ENCODE measurements around the gene ZCCHC17.

Gene ZCCHC17

DNA sequence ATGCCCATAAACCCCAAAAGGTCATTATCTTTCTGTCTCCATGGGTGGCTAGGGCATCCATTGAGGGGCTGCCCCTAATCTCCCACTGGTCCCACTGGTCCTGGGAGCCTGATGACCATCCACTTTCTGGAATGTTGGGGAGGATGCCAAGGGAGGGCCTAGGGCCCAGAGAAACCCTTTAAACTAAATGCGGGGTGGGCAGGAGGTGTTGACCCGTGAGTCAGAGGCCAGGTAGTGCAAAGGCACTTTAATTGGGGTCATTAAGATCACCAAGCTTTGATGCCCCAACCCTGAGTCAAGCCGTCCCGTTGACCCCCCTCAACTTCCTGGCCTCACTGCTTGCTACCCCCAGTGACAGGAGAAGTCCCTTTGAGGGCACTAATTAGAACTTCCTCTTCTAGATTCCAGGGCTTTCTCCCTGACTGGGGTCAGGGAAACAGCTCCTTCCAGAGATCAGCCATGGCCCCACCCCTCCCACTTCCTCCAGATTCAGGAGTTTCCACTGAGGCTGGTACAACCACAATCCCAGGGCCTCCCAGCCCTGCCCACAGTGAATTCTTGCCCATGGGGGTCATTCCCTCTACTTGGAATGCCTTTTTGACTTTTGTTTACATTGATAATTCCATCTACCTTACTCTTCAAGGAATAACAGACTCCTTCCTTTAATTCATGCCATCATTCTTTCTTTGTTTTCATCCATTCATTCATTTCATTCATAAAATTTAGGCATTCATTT, 100.7 kb downstream of the ZCCHC17 start:
- no peaks in the 10 kb centered on the region for H3K27me3 ChIP-seq (ENCODE audit: low read depth, low read length)
- no peak overlapping the region for H3K27ac ChIP-seq (ENCODE audit: low read length)
- no peaks in the 10 kb centered on the region for H3K9me3 ChIP-seq (ENCODE audit: control insufficient read depth in 1 of 2, low read length in 2 of 2)
- no peaks in the 10 kb centered on the region for H3K36me3 ChIP-seq (ENCODE audit: control insufficient read depth in 1 of 2, insufficient read depth in 2 of 2, low read length in 2 of 2)
- peaks cover 0 to 3% of the 10 kb centered on the region in 2 donors for H3K4me1 ChIP-seq (ENCODE audit: control insufficient read depth in 1 of 2, insufficient read depth in 2 of 2, low read length in 2 of 2)
- no peak overlapping the region for H3K4me3 ChIP-seq (ENCODE audit: low read depth in 1 of 2, low read length in 2 of 2)

DNA sequence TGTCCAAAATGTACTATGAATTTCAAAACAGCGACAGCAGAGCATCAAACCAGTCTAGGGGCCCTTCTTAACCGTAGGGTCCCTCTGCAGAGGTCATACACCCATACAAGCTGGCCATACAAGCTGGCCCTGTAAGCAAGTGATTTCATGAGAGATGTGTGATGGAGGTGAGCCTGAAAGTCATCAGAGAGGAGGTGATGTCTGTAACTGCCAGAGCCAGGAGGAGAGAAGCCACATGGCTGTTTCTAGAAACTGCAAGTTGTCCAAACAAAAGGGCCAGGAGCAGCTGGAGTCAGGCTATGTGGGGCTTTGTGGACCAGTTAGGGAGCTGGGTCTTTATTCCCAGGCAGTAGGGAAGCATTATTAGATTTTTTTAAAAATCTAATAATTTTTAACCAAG, 101.4 kb downstream of the ZCCHC17 start:
- H3K27me3 ChIP-seq (ENCODE audit: low read depth, low read length) = no peaks in the 10 kb centered on the region
- no peak overlapping the region for H3K4me3 ChIP-seq (ENCODE audit: low read depth in 1 of 2, low read length in 2 of 2)
- H3K27ac ChIP-seq (ENCODE audit: low read length) = no peak overlapping the region
- H3K9me3 ChIP-seq (ENCODE audit: control insufficient read depth in 1 of 2, low read length in 2 of 2) = no peaks in the 10 kb centered on the region
- H3K36me3 ChIP-seq (ENCODE audit: control insufficient read depth in 1 of 2, insufficient read depth in 2 of 2, low read length in 2 of 2) = no peaks in the 10 kb centered on the region
- peaks cover 0 to 3% of the 10 kb centered on the region in 2 donors for H3K4me1 ChIP-seq (ENCODE audit: control insufficient read depth in 1 of 2, insufficient read depth in 2 of 2, low read length in 2 of 2)

DNA sequence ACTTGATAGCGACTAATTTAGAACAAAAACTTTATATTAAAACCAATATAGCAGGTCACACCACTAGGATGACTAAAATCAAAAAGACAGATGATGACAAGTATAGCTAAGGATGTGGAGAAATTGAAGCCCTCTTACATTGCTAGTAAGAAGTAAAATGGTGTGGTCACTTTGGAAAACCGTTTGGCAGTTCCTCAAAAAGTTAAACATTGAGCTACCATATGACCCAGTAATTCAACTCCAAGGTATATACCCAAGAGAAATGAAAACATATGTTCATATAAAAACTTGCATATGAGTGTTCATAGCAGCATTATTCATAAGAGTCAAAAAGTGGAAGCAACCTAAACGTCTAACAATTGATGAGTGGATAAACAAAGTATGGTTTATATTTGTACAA, 103.1 kb downstream of the ZCCHC17 start:
- Histone ChIP-seq H3K4me3 (ENCODE audit: low read depth in 1 of 2, low read length in 2 of 2) (no peak overlapping the region), H3K27ac (ENCODE audit: low read length) (no peak overlapping the region), H3K9me3 (ENCODE audit: control insufficient read depth in 1 of 2, low read length in 2 of 2) (no peaks in the 10 kb centered on the region), H3K27me3 (ENCODE audit: low read depth, low read length) (peaks cover 3% of the 10 kb centered on the region), H3K36me3 (ENCODE audit: control insufficient read depth in 1 of 2, insufficient read depth in 2 of 2, low read length in 2 of 2) (no peaks in the 10 kb centered on the region), H3K4me1 (ENCODE audit: control insufficient read depth in 1 of 2, insufficient read depth in 2 of 2, low read length in 2 of 2) (no peaks in the 10 kb centered on the region)

DNA sequence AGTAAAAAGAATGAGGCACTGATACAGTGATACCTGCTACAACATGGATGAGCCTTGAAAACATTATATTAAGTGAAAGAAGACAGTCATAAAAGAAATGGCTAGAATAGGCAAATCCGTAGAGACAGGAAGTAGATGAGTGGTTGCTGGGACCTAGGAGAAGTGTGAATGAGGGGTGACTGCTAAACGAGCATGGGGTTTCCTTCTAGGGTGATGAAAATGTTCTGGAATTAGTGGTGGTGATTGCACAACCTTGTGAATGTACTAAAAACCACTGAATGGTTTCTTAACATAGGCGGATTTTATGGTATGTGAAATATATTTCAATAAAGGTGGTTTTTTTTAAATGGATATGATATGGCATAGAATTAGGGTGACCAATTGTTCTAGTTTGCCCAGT, 103.6 kb downstream of the ZCCHC17 start:
- no peak overlapping the region for H3K4me3 ChIP-seq (ENCODE audit: low read depth in 1 of 2, low read length in 2 of 2)
- peaks cover 3% of the 10 kb centered on the region for H3K27me3 ChIP-seq (ENCODE audit: low read depth, low read length)
- no peak overlapping the region for H3K27ac ChIP-seq (ENCODE audit: low read length)
- H3K36me3 ChIP-seq (ENCODE audit: control insufficient read depth in 1 of 2, insufficient read depth in 2 of 2, low read length in 2 of 2) = no peaks in the 10 kb centered on the region
- H3K9me3 ChIP-seq (ENCODE audit: control insufficient read depth in 1 of 2, low read length in 2 of 2) = no peaks in the 10 kb centered on the region
- no peaks in the 10 kb centered on the region for H3K4me1 ChIP-seq (ENCODE audit: control insufficient read depth in 1 of 2, insufficient read depth in 2 of 2, low read length in 2 of 2)

DNA sequence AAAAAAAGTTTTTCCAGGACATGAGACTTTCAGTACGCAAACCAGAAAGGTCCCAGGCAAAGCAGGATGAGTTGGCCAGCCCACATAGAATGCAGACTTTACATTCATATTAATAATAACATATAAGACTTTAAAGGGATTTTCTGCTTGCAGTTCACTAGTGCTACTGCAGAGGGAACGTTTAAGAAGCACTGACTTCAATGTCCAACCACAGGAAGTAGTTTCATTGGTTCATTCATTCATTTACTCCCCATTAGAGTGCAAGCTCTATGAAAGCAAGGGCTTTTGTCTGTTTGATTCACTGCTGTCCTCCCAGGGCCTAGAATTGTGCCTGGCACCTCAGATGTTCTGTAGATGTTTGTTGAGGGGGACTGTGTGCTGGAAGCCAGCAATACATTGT, 104.4 kb downstream of the ZCCHC17 start:
- Histone ChIP-seq H3K27ac (ENCODE audit: low read length) (no peak overlapping the region), H3K9me3 (ENCODE audit: control insufficient read depth in 1 of 2, low read length in 2 of 2) (no peaks in the 10 kb centered on the region), H3K4me3 (ENCODE audit: low read depth in 1 of 2, low read length in 2 of 2) (no peak overlapping the region), H3K36me3 (ENCODE audit: control insufficient read depth in 1 of 2, insufficient read depth in 2 of 2, low read length in 2 of 2) (no peaks in the 10 kb centered on the region), H3K4me1 (ENCODE audit: control insufficient read depth in 1 of 2, insufficient read depth in 2 of 2, low read length in 2 of 2) (no peaks in the 10 kb centered on the region), H3K27me3 (ENCODE audit: low read depth, low read length) (peaks cover 3% of the 10 kb centered on the region)

DNA sequence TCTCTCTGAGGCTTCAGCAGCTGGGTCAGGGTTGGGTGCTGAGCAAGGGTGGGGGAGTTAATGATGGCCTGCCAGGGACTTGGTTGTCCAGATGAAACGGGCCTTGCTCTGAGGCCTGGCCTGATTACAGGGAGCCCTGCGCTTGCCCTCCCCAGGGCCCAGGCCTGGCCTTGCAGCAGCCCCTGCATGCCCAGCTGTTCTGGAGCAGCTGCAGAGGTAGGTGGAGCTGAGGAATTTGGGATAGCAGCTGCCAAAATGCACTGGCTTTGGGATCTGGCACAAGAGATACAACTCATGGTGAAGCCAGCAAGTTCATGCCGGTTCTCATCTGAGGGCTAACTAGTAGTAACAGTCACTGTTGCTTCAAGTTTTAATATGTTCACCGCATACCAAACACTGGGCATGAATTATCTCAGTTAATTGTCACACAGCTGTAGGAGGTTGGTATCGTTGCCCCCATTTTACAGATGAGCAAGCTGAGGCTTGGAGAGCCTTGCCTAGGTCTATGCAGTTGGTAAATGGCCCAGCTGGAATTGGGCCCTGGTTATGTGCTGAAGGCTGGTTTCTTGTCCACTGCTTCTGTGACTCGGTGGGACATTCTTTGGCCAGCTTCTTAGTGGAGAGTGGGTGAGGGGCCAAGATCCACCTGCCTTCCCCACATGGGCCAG, 108.9 kb downstream of the ZCCHC17 start:
- H3K36me3 ChIP-seq (ENCODE audit: control insufficient read depth in 1 of 2, insufficient read depth in 2 of 2, low read length in 2 of 2) = no peaks in the 10 kb centered on the region
- H3K9me3 ChIP-seq (ENCODE audit: control insufficient read depth in 1 of 2, low read length in 2 of 2) = no peaks in the 10 kb centered on the region
- no peak overlapping the region for H3K4me3 ChIP-seq (ENCODE audit: low read depth in 1 of 2, low read length in 2 of 2)
- no peak overlapping the region for H3K27ac ChIP-seq (ENCODE audit: low read length)
- peaks cover 9% of the 10 kb centered on the region for H3K27me3 ChIP-seq (ENCODE audit: low read depth, low read length)
- H3K4me1 ChIP-seq (ENCODE audit: control insufficient read depth in 1 of 2, insufficient read depth in 2 of 2, low read length in 2 of 2) = no peaks in the 10 kb centered on the region

DNA sequence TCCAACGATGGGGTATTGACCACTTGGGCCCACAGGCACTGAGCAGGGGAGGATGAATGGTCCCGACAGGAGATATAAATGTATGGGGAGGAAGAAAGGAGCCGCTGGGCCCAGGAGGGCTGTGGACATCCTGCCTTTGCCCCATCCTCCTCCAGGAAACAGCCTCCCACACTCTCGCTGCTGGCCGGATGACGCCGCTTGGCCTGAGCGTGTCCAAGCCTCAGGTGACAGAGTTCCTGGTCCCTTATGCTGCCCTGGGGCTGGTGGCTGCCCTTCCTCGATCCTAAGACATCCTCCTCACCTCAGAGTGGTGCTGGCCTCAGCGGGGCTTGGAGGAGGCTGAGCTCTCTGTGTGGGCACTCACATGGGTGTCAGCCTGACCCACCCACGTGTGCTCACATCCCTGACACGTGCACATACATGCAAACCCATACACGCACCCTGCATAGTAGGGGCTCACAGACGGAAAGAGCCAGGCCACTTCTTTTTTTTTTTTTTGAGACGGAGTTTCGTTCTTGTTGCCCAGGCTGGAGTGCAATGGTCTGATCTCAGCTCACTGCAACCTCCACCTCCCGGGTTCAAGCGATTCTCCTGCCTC, 110.3 kb downstream of the ZCCHC17 start:
- Histone ChIP-seq H3K4me1 (ENCODE audit: control insufficient read depth in 1 of 2, insufficient read depth in 2 of 2, low read length in 2 of 2) (peaks cover 0 to under 1% of the 10 kb centered on the region in 2 donors), H3K9me3 (ENCODE audit: control insufficient read depth in 1 of 2, low read length in 2 of 2) (no peaks in the 10 kb centered on the region), H3K27ac (ENCODE audit: low read length) (no peak overlapping the region), H3K36me3 (ENCODE audit: control insufficient read depth in 1 of 2, insufficient read depth in 2 of 2, low read length in 2 of 2) (no peaks in the 10 kb centered on the region), H3K4me3 (ENCODE audit: low read depth in 1 of 2, low read length in 2 of 2) (no peak overlapping the region), H3K27me3 (ENCODE audit: low read depth, low read length) (peaks cover 10% of the 10 kb centered on the region)

DNA sequence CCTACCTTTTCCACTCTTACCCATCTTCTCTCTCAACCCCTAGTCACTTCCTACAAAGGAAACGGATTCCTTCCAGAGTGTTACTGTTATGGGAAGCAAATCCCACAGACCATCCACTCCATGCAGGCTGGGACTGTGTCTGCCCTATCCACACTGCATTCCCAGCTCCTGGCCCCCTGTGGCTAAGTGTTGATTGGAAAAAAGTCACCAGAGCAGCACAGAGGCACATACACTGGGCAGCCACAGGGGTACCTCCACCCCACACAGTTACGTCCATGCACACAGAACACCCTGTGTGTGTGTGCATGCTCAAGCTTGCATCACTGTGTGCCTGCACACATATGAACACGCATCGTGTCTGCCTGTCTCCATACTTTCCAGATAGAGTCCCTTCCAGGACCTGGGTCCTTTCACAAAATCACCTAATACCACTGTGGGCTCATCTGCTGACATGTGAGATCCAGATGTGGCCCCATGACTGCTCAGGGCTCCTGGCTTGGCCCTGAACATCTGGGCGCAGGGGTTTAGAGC, 112.0 kb downstream of the ZCCHC17 start:
- no peaks in the 10 kb centered on the region for H3K9me3 ChIP-seq (ENCODE audit: control insufficient read depth in 1 of 2, low read length in 2 of 2)
- H3K4me1 ChIP-seq (ENCODE audit: control insufficient read depth in 1 of 2, insufficient read depth in 2 of 2, low read length in 2 of 2) = peaks cover 0 to 10% of the 10 kb centered on the region in 2 donors
- no peaks in the 10 kb centered on the region for H3K36me3 ChIP-seq (ENCODE audit: control insufficient read depth in 1 of 2, insufficient read depth in 2 of 2, low read length in 2 of 2)
- peaks cover 11% of the 10 kb centered on the region for H3K27me3 ChIP-seq (ENCODE audit: low read depth, low read length)
- H3K4me3 ChIP-seq (ENCODE audit: low read depth in 1 of 2, low read length in 2 of 2) = no peak overlapping the region
- H3K27ac ChIP-seq (ENCODE audit: low read length) = no peak overlapping the region

DNA sequence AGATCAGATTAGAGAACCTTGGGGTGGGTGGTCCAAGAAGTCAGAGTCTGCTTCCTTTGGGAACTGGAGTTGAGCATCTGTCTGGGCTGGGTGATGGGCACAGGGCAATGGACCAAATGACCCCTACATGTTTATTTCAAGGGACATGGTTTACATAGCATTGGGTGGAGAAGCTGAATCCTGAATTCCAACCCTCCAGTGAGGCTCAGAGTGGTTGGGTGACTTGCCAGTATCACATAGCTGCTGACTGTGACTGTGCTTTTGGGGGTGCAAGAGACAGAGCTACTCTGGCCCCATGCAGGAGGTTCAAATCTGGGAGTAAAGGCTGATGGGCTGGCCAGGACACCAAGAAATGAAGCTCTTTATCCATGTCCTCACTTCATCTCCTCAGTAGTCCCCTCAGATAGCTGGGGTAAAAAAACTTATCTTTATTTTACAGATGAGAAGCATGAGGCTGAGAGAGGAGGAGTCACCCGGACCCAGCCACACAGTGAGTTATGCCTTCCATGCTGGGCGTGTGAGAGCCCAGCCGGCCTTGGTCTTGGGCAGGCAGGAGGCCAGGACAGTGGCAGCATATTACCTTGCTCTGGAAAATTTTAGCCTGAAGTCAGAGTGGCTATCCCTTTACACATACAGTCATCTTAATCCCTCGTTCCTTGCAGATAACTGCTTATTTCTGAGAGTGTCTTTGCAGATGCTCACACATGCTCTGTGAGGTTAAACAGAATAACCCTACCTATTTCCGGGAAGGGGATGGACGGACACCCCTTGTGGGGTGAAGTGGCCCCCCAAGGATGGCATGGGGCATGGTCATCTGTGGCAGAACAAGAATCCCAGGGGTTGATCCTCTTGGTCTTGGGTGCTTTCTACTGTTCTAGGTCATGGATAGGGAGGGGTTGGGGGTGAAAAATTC, 113.4 kb downstream of the ZCCHC17 start:
- Histone ChIP-seq H3K4me3 (ENCODE audit: low read depth in 1 of 2, low read length in 2 of 2) (no peak overlapping the region), H3K36me3 (ENCODE audit: control insufficient read depth in 1 of 2, insufficient read depth in 2 of 2, low read length in 2 of 2) (no peaks in the 10 kb centered on the region), H3K27ac (ENCODE audit: low read length) (no peak overlapping the region), H3K9me3 (ENCODE audit: control insufficient read depth in 1 of 2, low read length in 2 of 2) (no peaks in the 10 kb centered on the region), H3K27me3 (ENCODE audit: low read depth, low read length) (peaks cover 11% of the 10 kb centered on the region), H3K4me1 (ENCODE audit: control insufficient read depth in 1 of 2, insufficient read depth in 2 of 2, low read length in 2 of 2) (peaks cover 0 to 14% of the 10 kb centered on the region in 2 donors)

DNA sequence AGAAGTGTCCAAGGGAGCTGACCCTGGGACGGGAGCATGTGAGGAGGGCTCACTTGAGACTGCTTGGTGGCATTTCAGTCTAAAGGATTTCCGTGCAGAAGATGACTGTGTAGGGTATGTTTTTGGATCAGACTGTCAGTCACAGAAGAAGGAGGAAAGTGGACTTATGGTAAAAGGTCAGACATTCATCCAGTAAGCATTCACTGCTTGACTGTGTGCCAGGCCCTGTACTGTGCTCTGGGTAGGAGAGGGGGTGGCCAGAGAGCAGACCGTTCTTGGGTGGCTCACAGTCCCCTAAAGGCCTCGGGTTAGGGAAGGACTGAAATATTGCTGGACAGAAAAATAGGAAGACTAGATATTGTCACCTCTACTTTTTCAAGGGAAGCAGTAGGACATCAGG, 114.0 kb downstream of the ZCCHC17 start:
- no peaks in the 10 kb centered on the region for H3K36me3 ChIP-seq (ENCODE audit: control insufficient read depth in 1 of 2, insufficient read depth in 2 of 2, low read length in 2 of 2)
- H3K27ac ChIP-seq (ENCODE audit: low read length) = no peak overlapping the region
- H3K4me3 ChIP-seq (ENCODE audit: low read depth in 1 of 2, low read length in 2 of 2) = no peak overlapping the region
- H3K4me1 ChIP-seq (ENCODE audit: control insufficient read depth in 1 of 2, insufficient read depth in 2 of 2, low read length in 2 of 2) = peaks cover 0 to 14% of the 10 kb centered on the region in 2 donors
- H3K9me3 ChIP-seq (ENCODE audit: control insufficient read depth in 1 of 2, low read length in 2 of 2) = no peaks in the 10 kb centered on the region
- H3K27me3 ChIP-seq (ENCODE audit: low read depth, low read length) = peaks cover 11% of the 10 kb centered on the region

DNA sequence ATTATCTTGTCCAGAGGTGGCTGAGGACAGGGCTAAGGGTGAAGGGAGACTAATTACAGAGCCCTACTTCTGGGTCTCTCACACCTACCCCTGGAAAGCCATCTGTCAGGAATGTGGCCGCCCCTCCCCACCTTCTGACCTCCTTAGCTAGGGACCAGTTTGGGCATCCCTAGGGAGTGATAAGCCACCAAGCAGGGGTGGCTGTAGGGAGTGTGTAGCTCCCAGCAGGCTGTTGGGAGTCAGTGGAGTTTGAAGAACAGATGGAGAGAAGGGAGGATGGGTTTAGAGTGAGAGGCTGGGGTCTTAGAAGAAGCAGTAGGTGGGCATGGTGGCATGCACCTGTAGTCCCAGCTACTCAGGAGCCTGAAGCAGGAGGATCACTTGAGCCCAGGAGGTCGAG, 115.4 kb downstream of the ZCCHC17 start:
- no peaks in the 10 kb centered on the region for H3K9me3 ChIP-seq (ENCODE audit: control insufficient read depth in 1 of 2, low read length in 2 of 2)
- no peaks in the 10 kb centered on the region for H3K36me3 ChIP-seq (ENCODE audit: control insufficient read depth in 1 of 2, insufficient read depth in 2 of 2, low read length in 2 of 2)
- no peak overlapping the region for H3K4me3 ChIP-seq (ENCODE audit: low read depth in 1 of 2, low read length in 2 of 2)
- no peak overlapping the region for H3K27ac ChIP-seq (ENCODE audit: low read length)
- H3K27me3 ChIP-seq (ENCODE audit: low read depth, low read length) = peaks cover 11% of the 10 kb centered on the region
- H3K4me1 ChIP-seq (ENCODE audit: control insufficient read depth in 1 of 2, insufficient read depth in 2 of 2, low read length in 2 of 2) = peaks cover 0 to 14% of the 10 kb centered on the region in 2 donors
